Lower leg skin (tissue), 3 donors: ENCODE measurements around the gene BUB1.

ENCODE experiments used
- CTCF ChIP-seq, 3 donors: fragments of 450-650 bp; IDR thresholded peaks; one replicate each; pipeline ENCODE4 v1.5.1; 2016; ENCODE audit warnings: antibody characterized with exemption in 3 of 3, mild to moderate bottlenecking in 3 of 3, moderate library complexity in 2 of 3
- POLR2A ChIP-seq, 2 donors: fragments of 450-650 bp; IDR thresholded peaks; one replicate each; pipeline ENCODE4 v1.6.1; 2016 to 2017; ENCODE audit warnings: antibody characterized with exemption in 2 of 2, mild to moderate bottlenecking in 1 of 2, moderate library complexity in 1 of 2

DNA sequence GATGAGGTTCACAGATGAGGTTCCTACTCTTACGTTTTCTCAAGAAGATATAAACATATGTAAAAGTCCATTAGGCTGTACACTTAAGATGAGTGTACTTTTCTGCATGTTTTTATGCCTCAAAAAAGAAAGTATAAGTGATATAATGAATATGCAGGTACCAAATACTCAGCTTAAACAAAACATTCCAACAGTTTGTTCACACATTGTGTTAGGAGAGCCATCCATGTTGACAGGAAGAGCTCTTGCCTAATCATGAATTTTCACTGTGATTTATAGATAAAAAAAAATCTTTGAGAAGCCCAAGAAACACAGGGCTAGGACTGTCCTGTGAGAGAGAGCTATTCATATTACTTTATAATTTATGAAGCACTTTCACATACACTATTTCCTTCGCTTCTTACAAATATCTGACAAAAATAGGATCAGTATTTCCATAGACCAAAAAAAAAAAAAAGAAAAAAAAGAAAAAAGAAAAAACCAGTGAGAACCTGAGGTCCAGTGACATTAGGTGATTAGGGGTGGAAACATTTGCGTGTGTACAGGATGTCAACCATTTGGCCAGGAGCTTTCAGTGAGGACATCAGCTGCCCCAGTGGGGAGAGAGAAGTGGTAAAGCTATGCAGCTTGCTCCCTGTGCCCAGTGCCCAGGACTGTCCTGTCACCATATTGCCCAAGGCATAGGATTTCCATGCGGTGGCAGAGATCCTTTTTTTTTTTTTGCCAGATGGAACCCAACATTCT is 38.7 kb downstream of the BUB1 start:
- TF ChIP-seq CTCF (IDR thresholded peaks at IDR 0.05) = no peak
- TF ChIP-seq POLR2A (IDR thresholded peaks at IDR 0.05) = no peak
